Epithelial cell of proximal tubule (primary cell): Measurements from ENCODE around the gene SPEM2. TPM values are rescaled to one million over a fixed set of nuclear protein-coding genes. Genes with fewer than 3 reads are reported as not detected.

ENCODE experiments used
- DNase-seq: peaks from one replicate; pipeline ENCODE4 v3.0.0-alpha.2; 2011; ENCODE audit warnings: low read depth
- H3K4me3 ChIP-seq: 2 replicates; pipeline ENCODE4 v1.5.1; 2011; ENCODE audit warnings: low read depth, mild to moderate bottlenecking, low read length
- CTCF ChIP-seq: conservative IDR thresholded peaks from 2 replicates; pipeline ENCODE4 v1.5.1; 2012; ENCODE audit warnings: low read depth, mild to moderate bottlenecking, low read length
- total RNA-seq: library from RNA; depleted of rRNA; stranded (reverse); fragments of >200 nt; gene quantifications from 2 replicates; pipeline ENCODE4 v1.2.3, GENCODE V29; 2015

Gene SPEM2
- total RNA-seq, 1 donor from 2014 or later, result not detected

- TF ChIP-seq CTCF, result no peak
- no peak overlapping the region for H3K4me3 ChIP-seq
- DNase-seq, result no peak
These were observed 10.6 kb upstream of the SPEM2 start for GRCh38 chr17:7414837-7415236.

GRCh38 chr17:7415784-7416183 lies 9.6 kb upstream of the SPEM2 start:
- DNase-seq, result no peak
- TF ChIP-seq CTCF, result no peak
- no peak overlapping the region for H3K4me3 ChIP-seq

- no peak for DNase-seq
- H3K4me3 ChIP-seq, result no peak overlapping the region
- peak; percentile 18 for TF ChIP-seq CTCF
These were observed 9.1 kb upstream of the SPEM2 start for GRCh38 chr17:7416323-7416722.

- no peak for DNase-seq
- no peak for TF ChIP-seq CTCF
- H3K4me3 ChIP-seq, result no peak overlapping the region
These were observed 8.3 kb upstream of the SPEM2 start for GRCh38 chr17:7417056-7417655.

- DNase-seq, result no peak
- H3K4me3 ChIP-seq, result no peak overlapping the region
- TF ChIP-seq CTCF, result no peak
These were observed 6.8 kb upstream of the SPEM2 start for GRCh38 chr17:7418472-7419152.

GRCh38 chr17:7419819-7420610 lies 5.4 kb upstream of the SPEM2 start, which contains the start of gene SPEM1:
TSS of gene SPEM1 (plus strand) at chr17:7420324. CDS start at chr17:7420385, 61 bp downstream.
- no peak for DNase-seq
- H3K4me3 ChIP-seq, result no peak within 1 kb of the TSS
- TF ChIP-seq CTCF, result no peak
